HepG2 (cell line): ENCODE data around the gene PJA2. TPM values are rescaled to one million over a fixed set of nuclear protein-coding genes. Genes with fewer than 3 reads are reported as not detected.

ENCODE experiments used
- DNMT3B ChIP-seq: conservative IDR thresholded peaks from 2 replicates; pipeline ENCODE4 v1.6.1; 2016; ENCODE audit warnings: missing biosample characterization, control low read depth
- IRX3 ChIP-seq: sonication (generic); formaldehyde crosslinking; IDR thresholded peaks from 2 replicates; pipeline ENCODE4 v1.8.1; 2023; ENCODE audit warnings: mild to moderate bottlenecking, low read depth, missing genetic modification reagents, borderline replicate concordance
- RAD21 ChIP-seq: fragments of 450-650 bp; formaldehyde crosslinking; IDR thresholded peaks from 2 replicates; pipeline ENCODE4 v1.5.0; 2020; ENCODE audit warnings: mild to moderate bottlenecking
- STAG1 ChIP-seq: sonication (generic); formaldehyde crosslinking; IDR thresholded peaks from 2 replicates; pipeline ENCODE4 v1.4.0; 2020; ENCODE audit warnings: missing genetic modification reagents
- TRIM24 ChIP-seq: sonication (generic); formaldehyde crosslinking; IDR thresholded peaks from 2 replicates; pipeline ENCODE4 v1.8.0; 2022; ENCODE audit warnings: mild to moderate bottlenecking, missing genetic modification reagents
- ZNF10 ChIP-seq: sonication (generic); formaldehyde crosslinking; IDR thresholded peaks from 2 replicates; pipeline ENCODE4 v1.4.0; 2020; ENCODE audit warnings: mild to moderate bottlenecking, low read depth, missing genetic modification reagents, borderline replicate concordance
- ZNF296 ChIP-seq: sonication (generic); formaldehyde crosslinking; conservative IDR thresholded peaks from 2 replicates; pipeline ENCODE4 v1.5.0; 2020; ENCODE audit warnings: mild to moderate bottlenecking, missing genetic modification reagents
- ZNF607 ChIP-seq: sonication (generic); formaldehyde crosslinking; IDR thresholded peaks from 2 replicates; pipeline ENCODE4 v1.5.1; 2020; ENCODE audit warnings: missing genetic modification reagents, mild to moderate bottlenecking, borderline replicate concordance
- polyA plus RNA-seq, 8 experiments: library from polyadenylated mRNA; depleted of rRNA in 3 of 8; stranded (reverse) in 7 of 8; unstranded in 1 of 8; fragments of >200 nt; fragmentation: Illumina TruSeq in 4 of 8; extraction: Trizol in 4 of 8; gene quantifications; 2 replicates each; pipeline versions ENCODE4 v1.2.1 to v1.2.3, GENCODE V29; 2011 to 2016; ENCODE audit warnings: low read depth in 4 of 8, missing spikeins in 1 of 8, mixed read lengths in 1 of 8; ENCODE audit not compliant: insufficient read depth in 1 of 8
- total RNA-seq, 5 experiments: library from RNA; depleted of rRNA; stranded (reverse); fragments of >200 nt; fragmentation: Illumina TruSeq; extraction: Trizol; gene quantifications; 2 replicates each; pipeline ENCODE4 v1.2.3, GENCODE V29; 2016; ENCODE audit warnings: low read depth in 1 of 5
- TF ChIP-seq, protein P1 (sequence below): sonication (generic); formaldehyde crosslinking; IDR thresholded peaks from 2 replicates; pipeline ENCODE4 v1.4.0; 2020; ENCODE audit warnings: missing genetic modification reagents, borderline replicate concordance
- TF ChIP-seq, protein P2 (sequence below): sonication (generic); formaldehyde crosslinking; IDR thresholded peaks from 2 replicates; pipeline ENCODE4 v1.8.0; 2022; ENCODE audit warnings: mild to moderate bottlenecking, missing genetic modification reagents, moderate library complexity
- TF ChIP-seq, protein P3 (sequence below): sonication (generic); formaldehyde crosslinking; IDR thresholded peaks from 2 replicates; pipeline ENCODE4 v1.4.0; 2020; ENCODE audit warnings: missing genetic modification reagents
- TF ChIP-seq, protein P4 (sequence below): sonication (generic); formaldehyde crosslinking; IDR thresholded peaks from 2 replicates; pipeline ENCODE4 v1.5.0; 2020; ENCODE audit warnings: mild to moderate bottlenecking, missing genetic modification reagents, moderate library complexity
- TF ChIP-seq, protein P5 (sequence below): sonication (generic); formaldehyde crosslinking; IDR thresholded peaks from 2 replicates; pipeline ENCODE4 v1.5.1; 2020; ENCODE audit warnings: mild to moderate bottlenecking, missing genetic modification reagents, moderate library complexity
- TF ChIP-seq, protein P6 (sequence below): sonication (generic); formaldehyde crosslinking; IDR thresholded peaks from 2 replicates; pipeline ENCODE4 v1.9.0; 2022; ENCODE audit warnings: low read depth, missing genetic modification reagents

Gene PJA2
- total and polyA plus RNA-seq, 2 of the 13 experiments (the other 11 are each of a cell fraction or from before 2014, with no cell fraction given): 39.4 to 41.4 TPM

DNA sequence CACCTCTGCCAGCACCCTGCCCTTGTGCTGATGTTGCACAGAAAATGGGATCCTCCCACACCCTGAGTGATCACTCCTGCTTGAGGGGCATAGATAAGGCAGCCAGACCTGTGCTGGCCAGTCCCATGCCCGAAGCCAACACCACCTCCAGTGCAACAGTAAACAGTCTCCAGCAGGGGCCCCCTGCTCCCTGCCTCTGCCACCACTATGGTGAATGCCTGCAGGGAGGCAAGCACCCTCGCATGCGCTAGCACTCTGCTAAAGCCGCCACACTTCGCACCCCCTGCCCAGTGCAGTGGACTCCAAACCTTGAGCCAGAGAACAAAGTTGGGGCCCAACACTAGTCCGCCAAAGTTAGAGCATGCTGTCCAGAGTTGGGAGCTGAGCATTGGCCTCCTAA, 118.7 kb downstream of the PJA2 start (continued):
- TF ChIP-seq, protein P1, sequence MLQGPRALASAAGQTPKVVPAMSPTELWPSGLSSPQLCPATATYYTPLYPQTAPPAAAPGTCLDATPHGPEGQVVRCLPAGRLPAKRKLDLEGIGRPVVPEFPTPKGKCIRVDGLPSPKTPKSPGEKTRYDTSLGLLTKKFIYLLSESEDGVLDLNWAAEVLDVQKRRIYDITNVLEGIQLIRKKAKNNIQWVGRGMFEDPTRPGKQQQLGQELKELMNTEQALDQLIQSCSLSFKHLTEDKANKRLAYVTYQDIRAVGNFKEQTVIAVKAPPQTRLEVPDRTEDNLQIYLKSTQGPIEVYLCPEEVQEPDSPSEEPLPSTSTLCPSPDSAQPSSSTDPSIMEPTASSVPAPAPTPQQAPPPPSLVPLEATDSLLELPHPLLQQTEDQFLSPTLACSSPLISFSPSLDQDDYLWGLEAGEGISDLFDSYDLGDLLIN (CRISPR knock-in tag): no peak
- no peak for TF ChIP-seq ZNF296 (CRISPR knock-in tag)
- TF ChIP-seq, protein P2, sequence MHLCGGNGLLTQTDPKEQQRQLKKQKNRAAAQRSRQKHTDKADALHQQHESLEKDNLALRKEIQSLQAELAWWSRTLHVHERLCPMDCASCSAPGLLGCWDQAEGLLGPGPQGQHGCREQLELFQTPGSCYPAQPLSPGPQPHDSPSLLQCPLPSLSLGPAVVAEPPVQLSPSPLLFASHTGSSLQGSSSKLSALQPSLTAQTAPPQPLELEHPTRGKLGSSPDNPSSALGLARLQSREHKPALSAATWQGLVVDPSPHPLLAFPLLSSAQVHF: 0 out of 2 replicates have a peak, but pooled peaks have one; percentile 37
- TF ChIP-seq, protein P3, sequence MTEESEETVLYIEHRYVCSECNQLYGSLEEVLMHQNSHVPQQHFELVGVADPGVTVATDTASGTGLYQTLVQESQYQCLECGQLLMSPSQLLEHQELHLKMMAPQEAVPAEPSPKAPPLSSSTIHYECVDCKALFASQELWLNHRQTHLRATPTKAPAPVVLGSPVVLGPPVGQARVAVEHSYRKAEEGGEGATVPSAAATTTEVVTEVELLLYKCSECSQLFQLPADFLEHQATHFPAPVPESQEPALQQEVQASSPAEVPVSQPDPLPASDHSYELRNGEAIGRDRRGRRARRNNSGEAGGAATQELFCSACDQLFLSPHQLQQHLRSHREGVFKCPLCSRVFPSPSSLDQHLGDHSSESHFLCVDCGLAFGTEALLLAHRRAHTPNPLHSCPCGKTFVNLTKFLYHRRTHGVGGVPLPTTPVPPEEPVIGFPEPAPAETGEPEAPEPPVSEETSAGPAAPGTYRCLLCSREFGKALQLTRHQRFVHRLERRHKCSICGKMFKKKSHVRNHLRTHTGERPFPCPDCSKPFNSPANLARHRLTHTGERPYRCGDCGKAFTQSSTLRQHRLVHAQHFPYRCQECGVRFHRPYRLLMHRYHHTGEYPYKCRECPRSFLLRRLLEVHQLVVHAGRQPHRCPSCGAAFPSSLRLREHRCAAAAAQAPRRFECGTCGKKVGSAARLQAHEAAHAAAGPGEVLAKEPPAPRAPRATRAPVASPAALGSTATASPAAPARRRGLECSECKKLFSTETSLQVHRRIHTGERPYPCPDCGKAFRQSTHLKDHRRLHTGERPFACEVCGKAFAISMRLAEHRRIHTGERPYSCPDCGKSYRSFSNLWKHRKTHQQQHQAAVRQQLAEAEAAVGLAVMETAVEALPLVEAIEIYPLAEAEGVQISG (CRISPR knock-in tag): no peak
- TF ChIP-seq, protein P4, sequence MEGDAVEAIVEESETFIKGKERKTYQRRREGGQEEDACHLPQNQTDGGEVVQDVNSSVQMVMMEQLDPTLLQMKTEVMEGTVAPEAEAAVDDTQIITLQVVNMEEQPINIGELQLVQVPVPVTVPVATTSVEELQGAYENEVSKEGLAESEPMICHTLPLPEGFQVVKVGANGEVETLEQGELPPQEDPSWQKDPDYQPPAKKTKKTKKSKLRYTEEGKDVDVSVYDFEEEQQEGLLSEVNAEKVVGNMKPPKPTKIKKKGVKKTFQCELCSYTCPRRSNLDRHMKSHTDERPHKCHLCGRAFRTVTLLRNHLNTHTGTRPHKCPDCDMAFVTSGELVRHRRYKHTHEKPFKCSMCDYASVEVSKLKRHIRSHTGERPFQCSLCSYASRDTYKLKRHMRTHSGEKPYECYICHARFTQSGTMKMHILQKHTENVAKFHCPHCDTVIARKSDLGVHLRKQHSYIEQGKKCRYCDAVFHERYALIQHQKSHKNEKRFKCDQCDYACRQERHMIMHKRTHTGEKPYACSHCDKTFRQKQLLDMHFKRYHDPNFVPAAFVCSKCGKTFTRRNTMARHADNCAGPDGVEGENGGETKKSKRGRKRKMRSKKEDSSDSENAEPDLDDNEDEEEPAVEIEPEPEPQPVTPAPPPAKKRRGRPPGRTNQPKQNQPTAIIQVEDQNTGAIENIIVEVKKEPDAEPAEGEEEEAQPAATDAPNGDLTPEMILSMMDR (CRISPR knock-in tag): peak; percentile 62
- TF ChIP-seq TRIM24 (CRISPR knock-in tag): no peak
- no peak for TF ChIP-seq ZNF10 (CRISPR knock-in tag)
- peak; percentile 73 for TF ChIP-seq STAG1 (CRISPR knock-in tag)
- TF ChIP-seq DNMT3B (CRISPR knock-in tag): no peak
- TF ChIP-seq, protein P5, sequence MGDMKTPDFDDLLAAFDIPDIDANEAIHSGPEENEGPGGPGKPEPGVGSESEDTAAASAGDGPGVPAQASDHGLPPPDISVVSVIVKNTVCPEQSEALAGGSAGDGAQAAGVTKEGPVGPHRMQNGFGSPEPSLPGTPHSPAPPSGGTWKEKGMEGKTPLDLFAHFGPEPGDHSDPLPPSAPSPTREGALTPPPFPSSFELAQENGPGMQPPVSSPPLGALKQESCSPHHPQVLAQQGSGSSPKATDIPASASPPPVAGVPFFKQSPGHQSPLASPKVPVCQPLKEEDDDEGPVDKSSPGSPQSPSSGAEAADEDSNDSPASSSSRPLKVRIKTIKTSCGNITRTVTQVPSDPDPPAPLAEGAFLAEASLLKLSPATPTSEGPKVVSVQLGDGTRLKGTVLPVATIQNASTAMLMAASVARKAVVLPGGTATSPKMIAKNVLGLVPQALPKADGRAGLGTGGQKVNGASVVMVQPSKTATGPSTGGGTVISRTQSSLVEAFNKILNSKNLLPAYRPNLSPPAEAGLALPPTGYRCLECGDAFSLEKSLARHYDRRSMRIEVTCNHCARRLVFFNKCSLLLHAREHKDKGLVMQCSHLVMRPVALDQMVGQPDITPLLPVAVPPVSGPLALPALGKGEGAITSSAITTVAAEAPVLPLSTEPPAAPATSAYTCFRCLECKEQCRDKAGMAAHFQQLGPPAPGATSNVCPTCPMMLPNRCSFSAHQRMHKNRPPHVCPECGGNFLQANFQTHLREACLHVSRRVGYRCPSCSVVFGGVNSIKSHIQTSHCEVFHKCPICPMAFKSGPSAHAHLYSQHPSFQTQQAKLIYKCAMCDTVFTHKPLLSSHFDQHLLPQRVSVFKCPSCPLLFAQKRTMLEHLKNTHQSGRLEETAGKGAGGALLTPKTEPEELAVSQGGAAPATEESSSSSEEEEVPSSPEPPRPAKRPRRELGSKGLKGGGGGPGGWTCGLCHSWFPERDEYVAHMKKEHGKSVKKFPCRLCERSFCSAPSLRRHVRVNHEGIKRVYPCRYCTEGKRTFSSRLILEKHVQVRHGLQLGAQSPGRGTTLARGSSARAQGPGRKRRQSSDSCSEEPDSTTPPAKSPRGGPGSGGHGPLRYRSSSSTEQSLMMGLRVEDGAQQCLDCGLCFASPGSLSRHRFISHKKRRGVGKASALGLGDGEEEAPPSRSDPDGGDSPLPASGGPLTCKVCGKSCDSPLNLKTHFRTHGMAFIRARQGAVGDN (CRISPR knock-in tag): peak; percentile 31; the same call in 1 of the 2 replicates
- TF ChIP-seq, protein P6, sequence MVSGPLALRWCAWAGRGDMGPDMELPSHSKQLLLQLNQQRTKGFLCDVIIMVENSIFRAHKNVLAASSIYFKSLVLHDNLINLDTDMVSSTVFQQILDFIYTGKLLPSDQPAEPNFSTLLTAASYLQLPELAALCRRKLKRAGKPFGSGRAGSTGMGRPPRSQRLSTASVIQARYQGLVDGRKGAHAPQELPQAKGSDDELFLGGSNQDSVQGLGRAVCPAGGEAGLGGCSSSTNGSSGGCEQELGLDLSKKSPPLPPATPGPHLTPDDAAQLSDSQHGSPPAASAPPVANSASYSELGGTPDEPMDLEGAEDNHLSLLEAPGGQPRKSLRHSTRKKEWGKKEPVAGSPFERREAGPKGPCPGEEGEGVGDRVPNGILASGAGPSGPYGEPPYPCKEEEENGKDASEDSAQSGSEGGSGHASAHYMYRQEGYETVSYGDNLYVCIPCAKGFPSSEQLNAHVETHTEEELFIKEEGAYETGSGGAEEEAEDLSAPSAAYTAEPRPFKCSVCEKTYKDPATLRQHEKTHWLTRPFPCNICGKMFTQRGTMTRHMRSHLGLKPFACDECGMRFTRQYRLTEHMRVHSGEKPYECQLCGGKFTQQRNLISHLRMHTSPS (CRISPR knock-in tag): no peak
- no peak for TF ChIP-seq ZNF607 (CRISPR knock-in tag)
- 0 out of 2 replicates have a peak, but pooled peaks have one; percentile 31 for TF ChIP-seq IRX3 (CRISPR knock-in tag)
- TF ChIP-seq RAD21 (CRISPR knock-in tag): peak; percentile 61
- TF ChIP-seq, all 625 proteins: peak for 8
